Neuronal stem cell (in vitro differentiated cells): ENCODE measurements around the gene SMPD3.

Source experiments
- DNase-seq: peaks from one replicate; pipeline ENCODE4 v3.0.0-alpha.2; 2013; ENCODE audit warnings: low spot score
- H2AFZ ChIP-seq: one replicate; pipeline ENCODE4 v1.6.1; 2013; ENCODE audit warnings: mild to moderate bottlenecking, low read length, inconsistent platforms
- H2AK5ac ChIP-seq: 2 replicates; pipeline ENCODE4 v1.6.1; 2013; ENCODE audit warnings: low read depth, mild to moderate bottlenecking, inconsistent platforms, low read length, moderate library complexity, mixed read lengths
- H2BK120ac ChIP-seq: 2 replicates; pipeline ENCODE4 v1.6.1; 2013; ENCODE audit warnings: low read depth, mild to moderate bottlenecking, inconsistent platforms, low read length, moderate library complexity, mixed read lengths
- H2BK12ac ChIP-seq: one replicate; pipeline ENCODE4 v1.6.1; 2013; ENCODE audit warnings: low read length, inconsistent platforms
- H2BK15ac ChIP-seq: 2 replicates; pipeline ENCODE4 v1.6.1; 2013; ENCODE audit warnings: mild to moderate bottlenecking, low read length, inconsistent platforms, mixed read lengths
- H2BK5ac ChIP-seq: one replicate; pipeline ENCODE4 v1.6.1; 2013; ENCODE audit warnings: inconsistent platforms, mild to moderate bottlenecking, low read length, moderate library complexity
- H3K14ac ChIP-seq: one replicate; pipeline ENCODE4 v1.6.1; 2013; ENCODE audit warnings: low read length, inconsistent platforms
- H3K18ac ChIP-seq: 2 replicates; pipeline ENCODE4 v1.6.1; 2013; ENCODE audit warnings: low read length, inconsistent platforms
- H3K23ac ChIP-seq: 2 replicates; pipeline ENCODE4 v1.6.1; 2013; ENCODE audit warnings: low read depth, mild to moderate bottlenecking, mixed read lengths, low read length, inconsistent platforms; ENCODE audit not compliant: poor library complexity
- H3K27ac ChIP-seq: replicated peaks from 3 replicates; pipeline ENCODE4 v1.5.1; 2013; ENCODE audit warnings: low read length, inconsistent platforms
- H3K27me3 ChIP-seq, 3 experiments: 2 replicates each; pipeline ENCODE4 v1.6.1; 2013; ENCODE audit warnings: low read length in 3 of 3, mild to moderate bottlenecking in 2 of 3, inconsistent platforms in 1 of 3, low read depth in 1 of 3, mixed read lengths in 1 of 3, moderate library complexity in 1 of 3; ENCODE audit not compliant: control insufficient read depth in 3 of 3, insufficient read depth in 3 of 3
- H3K36me3 ChIP-seq, 2 donors: replicated peaks in 1 of 2; 2 replicates each; pipeline ENCODE4 v1.6.1; 2013; ENCODE audit warnings: low read length in 2 of 2; ENCODE audit not compliant: control insufficient read depth in 2 of 2, insufficient read depth in 2 of 2
- H3K4ac ChIP-seq: 2 replicates; pipeline ENCODE4 v1.6.1; 2013; ENCODE audit warnings: inconsistent platforms, mild to moderate bottlenecking, low read length, moderate library complexity
- H3K4me1 ChIP-seq, 2 donors: 1 replicate in 1 of 2; 2 replicates in 1 of 2; pipeline ENCODE4 v1.6.1; 2013; ENCODE audit warnings: low read length in 2 of 2, low read depth in 1 of 2; ENCODE audit not compliant: control insufficient read depth in 2 of 2, insufficient read depth in 1 of 2
- H3K4me2 ChIP-seq: one replicate; pipeline ENCODE4 v1.6.1; 2013; ENCODE audit warnings: mild to moderate bottlenecking, low read length, inconsistent platforms; ENCODE audit not compliant: insufficient read depth, poor library complexity, severe bottlenecking
- H3K4me3 ChIP-seq, 2 donors: 2 replicates each; pipeline ENCODE4 v1.5.1; 2013; ENCODE audit warnings: low read length in 2 of 2, mild to moderate bottlenecking in 2 of 2, inconsistent platforms in 1 of 2, moderate library complexity in 1 of 2
- H3K79me1 ChIP-seq: one replicate; pipeline ENCODE4 v1.6.1; 2013; ENCODE audit warnings: low read depth, mild to moderate bottlenecking, inconsistent platforms, low read length, moderate library complexity
- H3K9ac ChIP-seq: one replicate; pipeline ENCODE4 v1.6.1; 2013; ENCODE audit warnings: mild to moderate bottlenecking, low read depth, low read length, inconsistent platforms; ENCODE audit not compliant: poor library complexity
- H3K9me3 ChIP-seq, 2 donors: replicated peaks in 1 of 2; 2 replicates each; pipeline versions ENCODE3 to v1.6.1; 2013; ENCODE audit warnings: low read length in 2 of 2, mild to moderate bottlenecking in 2 of 2, inconsistent platforms in 1 of 2, low read depth in 1 of 2, mixed read lengths in 1 of 2, moderate library complexity in 1 of 2; ENCODE audit not compliant: control insufficient read depth in 2 of 2, insufficient read depth in 1 of 2
- H4K8ac ChIP-seq: one replicate; pipeline ENCODE4 v1.6.1; 2013; ENCODE audit warnings: low read depth, mild to moderate bottlenecking, inconsistent platforms, low read length, moderate library complexity
- H4K91ac ChIP-seq: one replicate; pipeline ENCODE4 v1.6.1; 2013; ENCODE audit warnings: low read length, low read depth, mild to moderate bottlenecking, inconsistent platforms; ENCODE audit not compliant: poor library complexity
- WGBS, 2 donors: extraction: QIAGEN DNeasy Blood & Tissue Kit; methylation state at CpG; one replicate each; pipeline ENCODE4 v1.1.7; 2013; ENCODE audit warnings: missing lambda C conversion rate in 2 of 2, mixed read lengths in 1 of 2; ENCODE audit not compliant: insufficient read length in 2 of 2, insufficient replicate concordance in 1 of 2; ENCODE audit errors: extremely low coverage in 2 of 2; 5-methylcytosine and 5-hydroxymethylcytosine counted together

The SMPD3 gene

GRCh38 chr16:68377221-68377620 lies 71.1 kb downstream of the SMPD3 start:
- no CpG with 5 or more reads among the region's 7 CpGs for WGBS, 2 donors
- Histone ChIP-seq H2BK12ac (peak overlapping the region; percentile 76), H3K27ac (no peak overlapping the region), H3K14ac (no peak overlapping the region), H4K91ac (peak overlapping the region; percentile 39), H3K27me3 (peaks cover 0 to 66% (median 0%) of the 10 kb centered on the region in 3 experiments), H3K4me1 (peaks cover 7 to 16% of the 10 kb centered on the region in 2 donors), H3K4me3 (no peak overlapping the region), H4K8ac (no peak overlapping the region), H2AK5ac (peak overlapping the region; percentile 94), H3K9me3 (no peaks in the 10 kb centered on the region), H3K18ac (peak overlapping the region; percentile 24), H3K23ac (peak overlapping the region; percentile 50), H3K9ac (peak overlapping the region; percentile 22), H2BK15ac (peak overlapping the region; percentile 65), H3K4me2 (no peak overlapping the region), H3K79me1 (no peaks in the 10 kb centered on the region), H2AFZ (no peak overlapping the region), H2BK5ac (peak overlapping the region; percentile 44), H2BK120ac (no peak overlapping the region), H3K4ac (peak overlapping the region; percentile 17), H3K36me3 (no peaks in the 10 kb centered on the region)
- DNase-seq = no peak

GRCh38 chr16:68376590-68376989 lies 71.7 kb downstream of the SMPD3 start:
- H2BK15ac ChIP-seq = peak overlapping the region; percentile 65
- H3K4me3 ChIP-seq = no peak overlapping the region
- peak overlapping the region; percentile 50 for H3K23ac ChIP-seq
- H3K79me1 ChIP-seq = no peaks in the 10 kb centered on the region
- H3K14ac ChIP-seq = no peak overlapping the region
- no peak overlapping the region for H3K9ac ChIP-seq
- H2BK12ac ChIP-seq = no peak overlapping the region
- H3K9me3 ChIP-seq = no peaks in the 10 kb centered on the region
- no peaks in the 10 kb centered on the region for H3K36me3 ChIP-seq
- peak overlapping the region; percentile 24 for H3K18ac ChIP-seq
- peaks cover 0 to 60% (median 0%) of the 10 kb centered on the region in 3 experiments for H3K27me3 ChIP-seq
- H2AK5ac ChIP-seq = peak overlapping the region; percentile 8
- H3K4me1 ChIP-seq = peaks cover 7 to 16% of the 10 kb centered on the region in 2 donors
- no peak overlapping the region for H3K4ac ChIP-seq
- no CpG with 5 or more reads among the region's 6 CpGs for WGBS, 2 donors
- H2AFZ ChIP-seq = no peak overlapping the region
- no peak overlapping the region for H3K4me2 ChIP-seq
- DNase-seq = no peak
- H4K8ac ChIP-seq = no peak overlapping the region
- H2BK5ac ChIP-seq = peak overlapping the region; percentile 44
- H3K27ac ChIP-seq = no peak overlapping the region
- no peak overlapping the region for H4K91ac ChIP-seq
- H2BK120ac ChIP-seq = peak overlapping the region; percentile 56

- H2BK12ac ChIP-seq = peak overlapping the region; percentile 93
- H3K79me1 ChIP-seq = no peaks in the 10 kb centered on the region
- H2BK5ac ChIP-seq = no peak overlapping the region
- H3K9ac ChIP-seq = no peak overlapping the region
- peak; percentile 21 for DNase-seq
- H3K4me2 ChIP-seq = no peak overlapping the region
- no peaks in the 10 kb centered on the region for H3K36me3 ChIP-seq
- H4K8ac ChIP-seq = no peak overlapping the region
- H3K18ac ChIP-seq = peak overlapping the region; percentile 94
- no peak overlapping the region for H3K4me3 ChIP-seq
- H2AFZ ChIP-seq = no peak overlapping the region
- H3K27me3 ChIP-seq = peaks cover 0 to 60% (median 0%) of the 10 kb centered on the region in 3 experiments
- H2BK15ac ChIP-seq = peak overlapping the region; percentile 65
- H3K4me1 ChIP-seq = peaks cover 7 to 16% of the 10 kb centered on the region in 2 donors
- H3K27ac ChIP-seq = no peak overlapping the region
- peak overlapping the region; percentile 81 for H3K23ac ChIP-seq
- no peak overlapping the region for H3K14ac ChIP-seq
- peak overlapping the region; percentile 56 for H2BK120ac ChIP-seq
- H2AK5ac ChIP-seq = peak overlapping the region; percentile 37
- no peak overlapping the region for H4K91ac ChIP-seq
- H3K4ac ChIP-seq = no peak overlapping the region
- no peaks in the 10 kb centered on the region for H3K9me3 ChIP-seq
- no CpG with 5 or more reads among the region's 11 CpGs for WGBS, 2 donors
These were observed 72.3 kb downstream of the SMPD3 start for GRCh38 chr16:68375801-68376536.

- Histone ChIP-seq H3K4ac (no peak overlapping the region), H2BK12ac (peak overlapping the region; percentile 87), H4K8ac (no peak overlapping the region), H2BK120ac (no peak overlapping the region), H2AK5ac (peak overlapping the region; percentile 76), H3K27ac (no peak overlapping the region), H2AFZ (no peak overlapping the region), H3K9ac (peak overlapping the region; percentile 39), H3K27me3 (peaks cover 0 to 54% (median 0%) of the 10 kb centered on the region in 3 experiments), H3K36me3 (no peaks in the 10 kb centered on the region), H3K4me1 (peaks cover 7 to 16% of the 10 kb centered on the region in 2 donors), H3K4me2 (no peak overlapping the region), H3K79me1 (no peaks in the 10 kb centered on the region), H3K23ac (no peak overlapping the region), H3K18ac (peak overlapping the region; percentile 41), H3K14ac (no peak overlapping the region), H3K9me3 (no peaks in the 10 kb centered on the region), H2BK15ac (peak overlapping the region; percentile 53), H4K91ac (no peak overlapping the region), H3K4me3 (no peak overlapping the region), H2BK5ac (no peak overlapping the region)
- no peak for DNase-seq
- no CpG with 5 or more reads among the region's 9 CpGs for WGBS, 2 donors
These were observed 73.2 kb downstream of the SMPD3 start for GRCh38 chr16:68374961-68375660.
